Progenitor cell of endocrine pancreas (in vitro differentiated cells): Measurements from ENCODE around the gene LAMC1. TPM values are rescaled to one million over a fixed set of nuclear protein-coding genes. Genes with fewer than 3 reads are reported as not detected.

Experiments
- DNase-seq: peaks from one replicate; pipeline ENCODE4 v3.0.0; 2021; ENCODE audit warnings: low spot score; ENCODE audit not compliant: unreplicated experiment
- H3K27ac Mint-ChIP-seq: 2 replicates; pipeline ENCODE4 v1.8.0; 2021; ENCODE audit warnings: mild to moderate bottlenecking, moderate library complexity, mixed read lengths
- H3K27me3 Mint-ChIP-seq: 2 replicates; pipeline ENCODE4 v1.8.0; 2021; ENCODE audit warnings: mixed read lengths
- H3K36me3 Mint-ChIP-seq: 2 replicates; pipeline ENCODE4 v1.8.0; 2022; ENCODE audit warnings: mixed read lengths; ENCODE audit not compliant: insufficient read depth
- H3K4me1 Mint-ChIP-seq: 2 replicates; pipeline ENCODE4 v1.8.0; 2021; ENCODE audit warnings: low read depth, mixed read lengths
- H3K4me3 Mint-ChIP-seq: 2 replicates; pipeline ENCODE4 v1.8.0; 2021; ENCODE audit warnings: low read depth, mild to moderate bottlenecking, moderate library complexity, mixed read lengths
- H3K9me3 Mint-ChIP-seq: 2 replicates; pipeline ENCODE4 v1.8.0; 2021; ENCODE audit warnings: low read depth, mixed read lengths
- total RNA-seq: library from RNA; stranded (reverse); gene quantifications from 2 replicates; pipeline ENCODE4 v1.2.1, GENCODE V29; 2021
- TF ChIP-seq, protein P1 (sequence below): fragments of 200-600 bp; sonication (generic); IDR thresholded peaks from one replicate; pipeline ENCODE4 v1.5.0; 2021; ENCODE audit warnings: antibody characterized with exemption, mild to moderate bottlenecking; ENCODE audit not compliant: unreplicated experiment

Gene LAMC1
- total RNA-seq, 1 donor from 2014 or later, result 72.9 TPM

DNA sequence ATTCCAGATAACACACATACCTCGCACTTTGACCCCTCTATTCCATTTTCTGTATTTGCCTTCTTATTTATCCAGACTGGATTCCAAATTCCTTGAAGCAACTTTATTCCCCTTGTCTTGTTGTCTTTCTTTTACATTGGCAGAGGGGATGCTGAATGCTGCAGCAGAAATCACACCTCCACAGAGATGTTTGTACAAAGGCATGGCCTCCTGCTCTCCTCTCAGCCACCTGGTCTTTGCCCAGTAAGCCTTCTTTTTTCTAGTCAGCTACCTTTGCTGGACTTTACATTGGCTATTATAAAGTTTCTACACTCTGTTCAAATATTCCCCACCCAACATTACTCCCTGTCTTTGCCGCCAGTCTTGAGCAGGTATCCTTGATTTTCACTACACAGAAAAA lies 75.1 kb downstream of the LAMC1 start:
- Mint-ChIP-seq H3K9me3 (no peaks in the 10 kb centered on the region), H3K4me1 (peaks cover 4% of the 10 kb centered on the region), H3K4me3 (no peak overlapping the region), H3K27me3 (no peaks in the 10 kb centered on the region), H3K27ac (no peak overlapping the region), H3K36me3 (no peaks in the 10 kb centered on the region)
- DNase-seq, result no peak
- TF ChIP-seq, protein P1, sequence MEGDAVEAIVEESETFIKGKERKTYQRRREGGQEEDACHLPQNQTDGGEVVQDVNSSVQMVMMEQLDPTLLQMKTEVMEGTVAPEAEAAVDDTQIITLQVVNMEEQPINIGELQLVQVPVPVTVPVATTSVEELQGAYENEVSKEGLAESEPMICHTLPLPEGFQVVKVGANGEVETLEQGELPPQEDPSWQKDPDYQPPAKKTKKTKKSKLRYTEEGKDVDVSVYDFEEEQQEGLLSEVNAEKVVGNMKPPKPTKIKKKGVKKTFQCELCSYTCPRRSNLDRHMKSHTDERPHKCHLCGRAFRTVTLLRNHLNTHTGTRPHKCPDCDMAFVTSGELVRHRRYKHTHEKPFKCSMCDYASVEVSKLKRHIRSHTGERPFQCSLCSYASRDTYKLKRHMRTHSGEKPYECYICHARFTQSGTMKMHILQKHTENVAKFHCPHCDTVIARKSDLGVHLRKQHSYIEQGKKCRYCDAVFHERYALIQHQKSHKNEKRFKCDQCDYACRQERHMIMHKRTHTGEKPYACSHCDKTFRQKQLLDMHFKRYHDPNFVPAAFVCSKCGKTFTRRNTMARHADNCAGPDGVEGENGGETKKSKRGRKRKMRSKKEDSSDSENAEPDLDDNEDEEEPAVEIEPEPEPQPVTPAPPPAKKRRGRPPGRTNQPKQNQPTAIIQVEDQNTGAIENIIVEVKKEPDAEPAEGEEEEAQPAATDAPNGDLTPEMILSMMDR, result no peak

DNA sequence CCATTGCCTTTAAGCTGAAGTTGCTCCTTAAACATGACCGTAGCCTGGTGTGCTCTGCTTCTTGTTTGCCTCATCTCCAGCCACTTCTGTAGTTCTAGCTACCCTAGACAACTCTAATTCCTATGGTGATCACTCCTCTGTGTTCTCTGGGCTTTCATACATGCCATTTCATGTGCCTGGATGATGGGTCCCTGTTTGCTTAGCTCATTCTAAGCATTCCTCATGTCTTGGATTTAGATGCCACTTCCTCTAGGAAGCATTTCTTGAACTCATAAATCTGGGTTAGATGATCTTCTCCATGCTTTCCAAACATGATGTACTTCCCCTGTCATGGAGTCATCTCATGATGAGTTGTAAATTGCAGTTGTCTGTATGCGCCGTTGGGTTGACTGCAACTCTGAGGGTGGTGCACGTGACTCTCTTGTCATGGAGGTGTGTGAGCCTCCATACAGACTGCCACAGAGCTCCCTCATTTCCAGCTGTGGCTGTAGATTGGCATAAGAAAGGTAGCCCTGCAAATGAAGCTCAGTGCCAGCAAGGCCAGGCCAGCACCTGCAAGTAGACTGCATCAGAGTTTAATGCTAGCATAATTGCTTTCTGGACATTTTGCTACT lies 77.2 kb downstream of the LAMC1 start:
- TF ChIP-seq, protein P1, result no peak
- Mint-ChIP-seq H3K36me3 (peaks cover 3% of the 10 kb centered on the region), H3K27me3 (no peaks in the 10 kb centered on the region), H3K4me3 (no peak overlapping the region), H3K4me1 (peaks cover 4% of the 10 kb centered on the region), H3K27ac (no peak overlapping the region), H3K9me3 (no peaks in the 10 kb centered on the region)
- DNase-seq, result no peak

DNA sequence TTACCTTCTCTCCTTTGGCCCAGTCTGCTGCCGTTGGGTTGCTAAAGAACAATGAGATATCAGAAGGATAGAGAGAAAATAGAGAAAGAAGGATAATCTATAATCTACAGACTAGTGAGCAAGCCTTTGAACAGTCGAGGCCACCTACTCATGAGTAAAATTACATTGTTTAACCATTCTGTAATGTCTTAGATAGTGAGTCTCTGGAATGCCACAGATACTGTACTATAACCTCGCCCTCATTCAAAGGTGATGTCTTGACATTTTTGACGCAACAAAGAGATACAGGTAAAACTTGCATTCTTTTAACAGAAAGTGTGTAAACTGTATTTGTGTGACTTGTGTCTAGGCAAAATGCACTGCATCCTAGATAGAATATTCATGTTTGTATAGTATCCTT lies 77.9 kb downstream of the LAMC1 start:
- peaks cover 3% of the 10 kb centered on the region for H3K36me3 Mint-ChIP-seq
- no peak overlapping the region for H3K27ac Mint-ChIP-seq
- H3K27me3 Mint-ChIP-seq, result no peaks in the 10 kb centered on the region
- H3K4me1 Mint-ChIP-seq, result peaks cover 4% of the 10 kb centered on the region
- H3K9me3 Mint-ChIP-seq, result no peaks in the 10 kb centered on the region
- DNase-seq, result no peak
- TF ChIP-seq, protein P1, result no peak
- H3K4me3 Mint-ChIP-seq, result no peak overlapping the region

DNA sequence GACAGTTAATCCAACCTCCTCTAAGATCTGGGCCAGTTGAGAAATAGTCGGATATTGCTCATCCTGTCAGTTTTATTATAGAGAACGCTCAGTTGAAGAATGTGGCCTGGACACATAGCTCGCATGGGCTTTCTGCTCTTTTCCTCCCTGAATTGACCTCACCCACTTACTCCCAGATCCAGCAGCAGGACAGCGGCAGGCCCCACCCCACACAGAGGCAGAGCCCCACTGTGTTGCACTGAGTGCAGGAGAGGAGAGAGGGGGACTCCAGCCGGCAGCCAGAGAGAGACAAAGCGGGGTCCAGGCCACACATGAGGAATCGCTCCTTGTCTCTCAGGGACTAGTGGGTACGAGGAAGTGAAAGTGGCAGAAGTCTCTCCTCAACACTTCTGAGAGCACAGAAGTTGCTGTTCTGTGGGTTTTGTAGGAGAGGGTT lies 78.6 kb downstream of the LAMC1 start:
- Mint-ChIP-seq H3K4me3 (no peak overlapping the region), H3K27ac (peak overlapping the region; percentile 33), H3K27me3 (no peaks in the 10 kb centered on the region), H3K9me3 (no peaks in the 10 kb centered on the region), H3K36me3 (peaks cover 3% of the 10 kb centered on the region), H3K4me1 (peaks cover 4% of the 10 kb centered on the region)
- DNase-seq, result no peak
- TF ChIP-seq, protein P1, result no peak

DNA sequence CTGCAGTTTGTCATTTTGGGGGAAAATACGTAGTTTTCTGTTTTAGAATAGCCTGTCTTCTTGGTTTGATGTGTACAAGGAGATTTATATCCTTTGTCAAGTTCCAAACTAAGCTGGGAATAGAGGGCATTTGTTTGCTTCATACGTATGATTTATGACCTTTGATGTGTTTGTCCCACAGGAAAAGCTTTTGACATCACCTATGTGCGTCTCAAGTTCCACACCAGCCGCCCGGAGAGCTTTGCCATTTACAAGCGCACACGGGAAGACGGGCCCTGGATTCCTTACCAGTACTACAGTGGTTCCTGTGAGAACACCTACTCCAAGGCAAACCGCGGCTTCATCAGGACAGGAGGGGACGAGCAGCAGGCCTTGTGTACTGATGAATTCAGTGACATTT lies 79.9 kb downstream of the LAMC1 start:
- H3K9me3 Mint-ChIP-seq, result no peaks in the 10 kb centered on the region
- H3K27me3 Mint-ChIP-seq, result no peaks in the 10 kb centered on the region
- no peak overlapping the region for H3K4me3 Mint-ChIP-seq
- H3K27ac Mint-ChIP-seq, result peak overlapping the region; percentile 53
- no peak for DNase-seq
- TF ChIP-seq, protein P1, result no peak
- peaks cover 2% of the 10 kb centered on the region for H3K4me1 Mint-ChIP-seq
- peaks cover 3% of the 10 kb centered on the region for H3K36me3 Mint-ChIP-seq
